Tongue (tissue), 2 donors: ENCODE measurements around the gene TMIE. TPM values are rescaled to one million over a fixed set of nuclear protein-coding genes. Genes with fewer than 3 reads are reported as not detected.
A peak's percentile ranks its signal among the peaks of the same experiment; 100 is the strongest.
"Not testable (repeated sequence)": the region's sequence is repeated elsewhere in the genome, so short reads cannot be mapped to it uniquely, and the experiment has no call there.

Experiments used
- DNase-seq: peaks from one replicate; pipeline ENCODE4 v3.0.0-alpha.2; 2015
- total RNA-seq: library from RNA; depleted of rRNA; stranded (reverse); fragments of >200 nt; gene quantifications from one replicate; pipeline ENCODE4 v1.2.3, GENCODE V29; 2014

Gene TMIE
- total RNA-seq, 1 donor from 2014 or later = not detected

- no peak for DNase-seq
These were observed 15.7 kb upstream of the TMIE start for GRCh38 chr3:46685446-46685845.

- DNase-seq = peak; percentile 45
These were observed 10.4 kb upstream of the TMIE start for GRCh38 chr3:46690798-46691197.

- no peak for DNase-seq
These were observed 8.6 kb upstream of the TMIE start for GRCh38 chr3:46692566-46692990.

- DNase-seq = peak; percentile 55
These were observed 7.9 kb upstream of the TMIE start, which contains the start of gene ALS2CL for GRCh38 chr3:46693038-46693891. Gene ALS2CL, minus strand, starts transcription at chr3:46693679. Its CDS starts 4,239 bp downstream, at chr3:46689440.

- no peak for DNase-seq
These were observed 7.3 kb upstream of the TMIE start for GRCh38 chr3:46693892-46694226.

GRCh38 chr3:46694520-46694919 lies 6.7 kb upstream of the TMIE start:
- no peak for DNase-seq

- peak; percentile 75 for DNase-seq
These were observed 5.8 kb upstream of the TMIE start for GRCh38 chr3:46695177-46695961.

- DNase-seq = peak; percentile 72
These were observed 5.0 kb upstream of the TMIE start for GRCh38 chr3:46695962-46696894.

GRCh38 chr3:46699676-46700523 lies 1.3 kb upstream of the TMIE start:
- no peak for DNase-seq

- peak; percentile 53 for DNase-seq
These were observed 420 bp upstream of the TMIE start for GRCh38 chr3:46700772-46701171.

GRCh38 chr3:46702246-46703012 lies 1.2 kb downstream of the TMIE start:
- DNase-seq = no peak

- DNase-seq = no peak
These were observed 1.9 kb downstream of the TMIE start for GRCh38 chr3:46703013-46703520.

GRCh38 chr3:46704346-46704745 lies 3.2 kb downstream of the TMIE start:
- DNase-seq = not testable (repeated sequence)

GRCh38 chr3:46705022-46705530 lies 3.9 kb downstream of the TMIE start:
- peak; percentile 87 for DNase-seq

- DNase-seq = no peak
These were observed 4.8 kb downstream of the TMIE start for GRCh38 chr3:46705751-46706552.

GRCh38 chr3:46706771-46707582 lies 5.8 kb downstream of the TMIE start:
- no peak for DNase-seq

GRCh38 chr3:46707601-46708011 lies 6.4 kb downstream of the TMIE start:
- DNase-seq = no peak
